ENCODE measurements around the gene NDE1. TPM values are rescaled to one million over a fixed set of nuclear protein-coding genes. Genes with fewer than 3 reads are reported as not detected.

NDE1 gene
- total and polyA plus RNA-seq, 9 of the 15 experiments (the other 6 are each of a cell fraction or from before 2014, with no cell fraction given), result 3.1 to 59.9 (median 30.0) TPM

DNA sequence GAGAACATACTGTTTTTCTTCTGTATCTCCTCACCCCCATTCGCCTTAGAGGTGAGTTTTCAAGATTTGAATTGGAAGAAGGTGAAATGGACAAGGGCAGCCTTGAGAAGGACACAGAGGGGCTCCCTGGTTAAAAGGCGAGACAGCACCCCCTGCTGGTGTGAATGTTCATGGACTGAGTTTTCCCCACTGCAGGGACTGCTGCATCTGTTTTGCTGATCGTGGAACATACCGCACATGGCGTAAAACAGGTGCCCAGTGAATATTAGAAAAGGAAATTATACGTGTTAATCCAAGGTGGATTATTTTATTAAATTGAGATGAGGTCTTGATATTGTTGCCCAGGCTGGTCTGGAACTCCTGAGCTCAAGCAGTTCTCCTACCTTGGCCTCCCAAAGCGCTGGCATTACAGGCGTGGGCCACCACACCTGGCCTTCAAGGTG lies 54.5 kb downstream of the NDE1 start (continued):
- no peak for TF ChIP-seq CUX1 (CRISPR knock-in tag; IDR thresholded peaks at IDR 0.05)
- peak; percentile 54 for TF ChIP-seq DEAF1 (CRISPR knock-in tag; IDR thresholded peaks at IDR 0.05)
- TF ChIP-seq SOX6 (IDR thresholded peaks at IDR 0.05), result 0 out of 2 replicates have a peak, but pooled peaks have one; percentile 15
- TF ChIP-seq STAT5A (IDR thresholded peaks at IDR 0.05; ENCODE audit: borderline replicate concordance, low read length), result no peak
- TF ChIP-seq ARID2 (IDR thresholded peaks at IDR 0.05), result no peak
- no peak for TF ChIP-seq RBM15 (IDR thresholded peaks at IDR 0.05; ENCODE audit: insufficient read depth, low read length)
- TF ChIP-seq ATF1 (CRISPR knock-in tag; IDR thresholded peaks at IDR 0.05), result no peak
- TF ChIP-seq ATF1 (tag; IDR thresholded peaks at IDR 0.05), result no peak
- peak; percentile 71 for TF ChIP-seq SMC3 (conservative IDR thresholded peaks at IDR 0.05; ENCODE audit: insufficient read depth, low read depth, low read length)
- TF ChIP-seq XRCC5 (IDR thresholded peaks at IDR 0.05; ENCODE audit: low read depth, low read length), result 0 out of 2 replicates have a peak, but pooled peaks have one; percentile 42
